ENCODE data around the gene MARVELD1. TPM values are rescaled to one million over a fixed set of nuclear protein-coding genes. Genes with fewer than 3 reads are reported as not detected.
A peak's percentile ranks its signal among the peaks of the same experiment; 100 is the strongest.

The MARVELD1 gene
- total and polyA plus RNA-seq, 11 donors, result 3.0 to 17.2 (median 6.8) TPM

DNA sequence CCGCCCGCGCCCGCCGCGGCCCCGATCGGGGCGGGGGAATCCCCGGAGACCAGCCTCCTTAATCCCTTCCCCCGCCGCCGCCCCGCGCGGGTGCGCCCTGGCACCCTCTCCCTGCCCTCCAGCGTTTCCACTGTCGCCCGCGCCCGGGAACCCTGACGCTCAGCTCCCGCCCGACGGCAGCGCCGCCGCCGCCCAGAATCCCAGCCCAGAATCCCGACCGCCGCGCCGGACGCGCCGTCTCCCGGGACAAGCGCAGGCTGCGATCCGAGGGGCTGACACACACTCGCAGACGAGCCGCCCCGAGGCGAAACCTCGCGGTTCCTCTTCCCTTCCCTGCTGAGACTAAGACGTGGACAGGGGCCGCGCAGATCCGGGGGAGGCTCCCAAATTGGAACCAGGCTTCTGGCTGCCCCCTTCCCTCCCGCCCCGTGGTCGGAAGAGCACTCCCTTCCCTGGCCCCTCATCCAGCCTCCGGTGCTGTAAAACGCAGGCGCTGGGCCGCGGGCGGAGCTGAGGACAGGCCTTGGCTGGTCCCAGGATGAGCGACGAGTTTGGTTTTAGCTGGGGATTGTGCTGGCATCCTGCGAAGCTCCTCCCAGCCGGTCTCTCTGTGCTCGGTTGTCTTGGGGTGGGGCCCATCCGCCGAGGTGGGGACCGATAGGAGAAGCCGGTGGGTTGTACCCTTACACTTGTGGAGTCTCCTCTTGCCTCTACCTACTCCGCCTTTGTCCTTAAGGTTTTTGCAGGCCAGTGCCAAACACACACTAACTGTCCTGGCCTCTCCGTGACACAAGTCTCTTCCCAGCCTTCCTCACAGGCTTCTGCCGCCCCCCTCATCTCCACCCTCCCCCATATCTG, 1.1 kb downstream of the MARVELD1 start:
- 4 to 7% (median 6%) methylated on average over 33 to 74 of the region's 74 CpGs for WGBS, 4 donors
- intact Hi-C loops (cut with DNase I), result loop anchor here in 2 of 10 donors (1.0 to 2.0 kb wide), 2 partner anchors 16 to 27 kb away; partner anchors contain the start of gene AVPI1 (in 1 of the 2)
- Histone ChIP-seq H3K4me1 (peaks cover 0 to 68% (median 29%) of the 10 kb centered on the region in 12 donors), H3K27me3 (no peaks in the 10 kb centered on the region), H3K27ac (peak overlapping the region; percentile 81 to 98 (median 92)), H3K36me3 (peaks cover 0 to 20% (median 0%) of the 10 kb centered on the region in 9 donors), H3K9me3 (no peaks in the 10 kb centered on the region), H3K4me3 (peak overlapping the region; percentile 50 to 86 (median 68))
- TF ChIP-seq POLR2A (IDR thresholded peaks at IDR 0.05), result peak in 1 of 2 donors; percentile 50
- TF ChIP-seq, protein P1, sequence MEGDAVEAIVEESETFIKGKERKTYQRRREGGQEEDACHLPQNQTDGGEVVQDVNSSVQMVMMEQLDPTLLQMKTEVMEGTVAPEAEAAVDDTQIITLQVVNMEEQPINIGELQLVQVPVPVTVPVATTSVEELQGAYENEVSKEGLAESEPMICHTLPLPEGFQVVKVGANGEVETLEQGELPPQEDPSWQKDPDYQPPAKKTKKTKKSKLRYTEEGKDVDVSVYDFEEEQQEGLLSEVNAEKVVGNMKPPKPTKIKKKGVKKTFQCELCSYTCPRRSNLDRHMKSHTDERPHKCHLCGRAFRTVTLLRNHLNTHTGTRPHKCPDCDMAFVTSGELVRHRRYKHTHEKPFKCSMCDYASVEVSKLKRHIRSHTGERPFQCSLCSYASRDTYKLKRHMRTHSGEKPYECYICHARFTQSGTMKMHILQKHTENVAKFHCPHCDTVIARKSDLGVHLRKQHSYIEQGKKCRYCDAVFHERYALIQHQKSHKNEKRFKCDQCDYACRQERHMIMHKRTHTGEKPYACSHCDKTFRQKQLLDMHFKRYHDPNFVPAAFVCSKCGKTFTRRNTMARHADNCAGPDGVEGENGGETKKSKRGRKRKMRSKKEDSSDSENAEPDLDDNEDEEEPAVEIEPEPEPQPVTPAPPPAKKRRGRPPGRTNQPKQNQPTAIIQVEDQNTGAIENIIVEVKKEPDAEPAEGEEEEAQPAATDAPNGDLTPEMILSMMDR (IDR thresholded peaks at IDR 0.05), result peak in 1 of 12 donors; percentile 10
- peak; percentile 73 to 85 (median 81) for DNase-seq
- ATAC-seq, result peak; percentile 56 to 85 (median 76)

DNA sequence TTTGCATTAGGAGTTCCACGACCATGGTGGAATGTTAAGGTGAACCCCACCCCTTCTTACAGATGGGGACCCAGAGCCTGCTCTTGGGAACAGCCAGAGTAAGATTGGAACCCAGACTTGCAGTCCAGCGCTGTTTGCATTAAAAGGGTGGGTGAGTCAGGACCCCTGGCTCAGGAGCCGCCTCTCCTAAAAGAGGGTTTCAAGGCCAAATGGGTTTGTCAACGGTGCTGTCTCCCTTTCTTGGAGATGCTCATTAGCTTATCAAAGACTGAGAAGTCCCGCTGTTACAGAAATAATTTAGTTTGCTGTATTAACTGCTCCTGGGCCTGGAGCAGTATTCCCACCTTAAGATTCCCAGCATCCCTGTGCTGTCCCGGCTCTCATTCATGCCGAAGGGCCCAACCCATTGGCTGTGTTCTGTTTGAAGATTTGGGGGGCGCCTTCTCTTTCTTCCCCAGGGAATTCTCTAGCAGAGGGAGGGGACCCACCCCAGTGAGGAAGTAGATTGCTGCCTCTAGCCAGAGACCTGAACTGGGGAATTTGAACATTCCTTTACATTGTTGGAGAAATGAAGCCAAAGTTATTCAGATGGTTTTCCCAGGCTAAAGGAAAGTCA, 1.8 kb downstream of the MARVELD1 start:
- peak overlapping the region; percentile 81 to 98 (median 92) for H3K27ac ChIP-seq
- no peaks in the 10 kb centered on the region for H3K27me3 ChIP-seq
- peaks cover 0 to 20% (median 0%) of the 10 kb centered on the region in 9 donors for H3K36me3 ChIP-seq
- no peaks in the 10 kb centered on the region for H3K9me3 ChIP-seq
- TF ChIP-seq POLR2A (IDR thresholded peaks at IDR 0.05), result no peak
- TF ChIP-seq, protein P1 (IDR thresholded peaks at IDR 0.05), result no peak
- H3K4me1 ChIP-seq, result peaks cover 0 to 63% (median 28%) of the 10 kb centered on the region in 12 donors
- ATAC-seq (no peak), DNase-seq (no peak)
- intact Hi-C loops (cut with DNase I), result loop anchor here in 1 of 10 donors (2.0 kb wide), 1 partner anchor 15 kb away; no protein-coding TSS in a partner anchor
- WGBS, 4 donors, result 72 to 75% (median 73%) methylated on average over 8 of the region's 8 CpGs
- peak overlapping the region in 10 of 12 donors; percentile 65 to 86 (median 68) for H3K4me3 ChIP-seq

DNA sequence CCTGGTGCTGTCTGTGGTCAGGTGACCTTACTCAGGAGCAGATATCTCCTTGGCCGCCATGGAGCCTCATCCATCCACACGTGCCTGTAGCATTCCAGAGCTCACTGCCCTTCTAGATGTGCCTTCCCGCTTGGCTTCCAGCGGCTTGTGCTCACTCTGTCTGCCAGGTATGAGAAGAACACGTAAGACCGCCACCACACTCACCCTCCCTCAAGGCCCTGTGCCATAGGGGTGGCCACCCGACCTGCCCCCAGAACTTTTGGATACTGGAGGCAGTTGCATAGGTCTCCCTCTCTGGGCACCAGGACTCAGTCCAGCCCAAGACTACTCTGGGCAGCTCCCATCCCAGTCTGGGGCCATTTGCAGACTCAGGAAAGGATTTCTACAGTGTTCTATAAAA, 4.1 kb downstream of the MARVELD1 start:
- ATAC-seq, result no peak
- no peak overlapping the region for H3K4me3 ChIP-seq
- WGBS, 4 donors, result 90 to 93% (median 91%) methylated on average over 7 of the region's 7 CpGs
- intact Hi-C loops (cut with DNase I), result no loop called here
- no peaks in the 10 kb centered on the region for H3K9me3 ChIP-seq
- no peaks in the 10 kb centered on the region for H3K27me3 ChIP-seq
- TF ChIP-seq, protein P1 (IDR thresholded peaks at IDR 0.05), result no peak
- no peak for TF ChIP-seq POLR2A (IDR thresholded peaks at IDR 0.05)
- H3K36me3 ChIP-seq, result peaks cover 0 to 20% (median 0%) of the 10 kb centered on the region in 9 donors
- H3K27ac ChIP-seq, result peak overlapping the region in 3 of 12 donors; percentile 25 to 71 (median 28)
- DNase-seq, result no peak
- peaks cover 0 to 57% (median 28%) of the 10 kb centered on the region in 12 donors for H3K4me1 ChIP-seq

DNA sequence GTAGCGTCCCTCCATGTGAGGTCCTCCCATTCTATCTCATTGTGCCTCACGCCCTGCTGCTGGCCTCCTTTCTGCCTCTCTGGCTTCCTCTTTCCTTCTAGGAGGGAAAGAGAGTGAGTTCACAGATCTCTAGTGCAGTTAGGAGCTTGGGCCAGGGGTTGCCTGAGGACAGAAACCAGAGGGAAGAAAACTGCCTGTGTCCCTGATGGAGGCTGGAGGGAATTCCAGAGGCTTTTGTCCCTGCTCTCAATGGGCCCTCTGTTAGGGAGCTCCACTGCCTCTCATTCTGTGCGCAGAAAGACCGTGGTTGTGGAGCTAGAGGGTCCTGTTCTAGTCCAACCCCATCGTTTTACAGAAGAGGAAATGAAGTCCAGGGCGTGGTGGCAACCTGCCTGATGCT, 4.6 kb downstream of the MARVELD1 start:
- 54 to 72% (median 66%) methylated on average over 6 of the region's 6 CpGs for WGBS, 4 donors
- TF ChIP-seq, protein P1 (IDR thresholded peaks at IDR 0.05), result no peak
- intact Hi-C loops (cut with DNase I), result no loop called here
- no peak overlapping the region for H3K4me3 ChIP-seq
- peak overlapping the region in 6 of 12 donors; percentile 25 to 71 (median 28) for H3K27ac ChIP-seq
- no peaks in the 10 kb centered on the region for H3K27me3 ChIP-seq
- peaks cover 0 to 20% (median 0%) of the 10 kb centered on the region in 9 donors for H3K36me3 ChIP-seq
- H3K9me3 ChIP-seq, result no peaks in the 10 kb centered on the region
- H3K4me1 ChIP-seq, result peaks cover 0 to 52% (median 25%) of the 10 kb centered on the region in 12 donors
- DNase-seq, result no peak
- no peak for ATAC-seq

Measured in heart left ventricle (tissue), 16 donors.